GM12872 (cell line): ENCODE measurements around the gene GPER1.

Experiments
- TF ChIP-seq, protein P1 (sequence below): IDR thresholded peaks from 3 replicates; pipeline ENCODE4 v1.5.1; 2011; ENCODE audit warnings: low read depth, mild to moderate bottlenecking, low read length, moderate library complexity; ENCODE audit not compliant: insufficient read depth

Gene GPER1

GRCh38 chr7:1052031-1052818 is 35.7 kb upstream of the GPER1 start:
- TF ChIP-seq, protein P1, sequence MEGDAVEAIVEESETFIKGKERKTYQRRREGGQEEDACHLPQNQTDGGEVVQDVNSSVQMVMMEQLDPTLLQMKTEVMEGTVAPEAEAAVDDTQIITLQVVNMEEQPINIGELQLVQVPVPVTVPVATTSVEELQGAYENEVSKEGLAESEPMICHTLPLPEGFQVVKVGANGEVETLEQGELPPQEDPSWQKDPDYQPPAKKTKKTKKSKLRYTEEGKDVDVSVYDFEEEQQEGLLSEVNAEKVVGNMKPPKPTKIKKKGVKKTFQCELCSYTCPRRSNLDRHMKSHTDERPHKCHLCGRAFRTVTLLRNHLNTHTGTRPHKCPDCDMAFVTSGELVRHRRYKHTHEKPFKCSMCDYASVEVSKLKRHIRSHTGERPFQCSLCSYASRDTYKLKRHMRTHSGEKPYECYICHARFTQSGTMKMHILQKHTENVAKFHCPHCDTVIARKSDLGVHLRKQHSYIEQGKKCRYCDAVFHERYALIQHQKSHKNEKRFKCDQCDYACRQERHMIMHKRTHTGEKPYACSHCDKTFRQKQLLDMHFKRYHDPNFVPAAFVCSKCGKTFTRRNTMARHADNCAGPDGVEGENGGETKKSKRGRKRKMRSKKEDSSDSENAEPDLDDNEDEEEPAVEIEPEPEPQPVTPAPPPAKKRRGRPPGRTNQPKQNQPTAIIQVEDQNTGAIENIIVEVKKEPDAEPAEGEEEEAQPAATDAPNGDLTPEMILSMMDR, result no peak

DNA sequence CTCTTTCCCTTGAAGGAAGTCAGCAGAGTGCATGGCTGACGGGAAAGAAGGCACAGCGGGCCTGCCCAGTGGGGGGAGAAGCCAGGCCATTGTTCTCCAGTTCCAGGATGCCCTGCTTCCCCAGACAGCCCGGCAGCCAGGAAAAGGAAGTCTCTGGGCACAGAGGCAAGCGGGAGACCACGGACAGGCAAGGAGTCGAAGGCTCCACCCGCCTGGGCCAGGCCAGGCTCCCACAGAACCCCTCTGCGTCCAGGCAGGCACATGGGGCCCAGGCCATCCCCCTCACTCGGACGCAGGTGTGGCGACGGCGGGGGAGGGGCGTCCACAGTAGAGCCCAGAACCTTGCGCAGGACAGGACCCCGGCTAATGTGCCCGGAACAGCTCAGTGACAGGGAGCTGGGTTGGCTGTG is 34.9 kb upstream of the GPER1 start:
- TF ChIP-seq, protein P1, result no peak

GRCh38 chr7:1053816-1054370 is 34.0 kb upstream of the GPER1 start:
- TF ChIP-seq, protein P1, result no peak

DNA sequence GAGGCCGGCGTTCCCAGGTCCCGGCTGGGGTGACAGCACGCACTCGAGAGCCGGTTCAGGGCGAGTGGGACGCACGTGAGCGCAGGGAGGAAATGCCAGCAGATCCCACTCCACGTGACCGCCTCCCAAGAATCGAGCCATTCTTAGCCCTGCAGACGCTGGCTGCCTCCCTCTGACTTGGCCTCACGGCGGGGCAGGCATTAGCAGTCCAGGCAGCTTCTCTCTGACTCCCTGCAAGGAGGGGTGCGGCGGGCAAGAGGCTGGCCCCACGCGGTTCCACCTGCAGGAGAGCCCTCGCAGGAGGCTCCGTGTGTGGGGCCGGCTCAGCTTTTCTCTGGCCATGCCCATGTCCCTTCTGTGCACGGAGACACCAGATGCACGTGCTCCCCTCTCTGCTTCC is 33.5 kb upstream of the GPER1 start:
- TF ChIP-seq, protein P1, result no peak

GRCh38 chr7:1054861-1055450 is 33.0 kb upstream of the GPER1 start:
- TF ChIP-seq, protein P1, result no peak

DNA sequence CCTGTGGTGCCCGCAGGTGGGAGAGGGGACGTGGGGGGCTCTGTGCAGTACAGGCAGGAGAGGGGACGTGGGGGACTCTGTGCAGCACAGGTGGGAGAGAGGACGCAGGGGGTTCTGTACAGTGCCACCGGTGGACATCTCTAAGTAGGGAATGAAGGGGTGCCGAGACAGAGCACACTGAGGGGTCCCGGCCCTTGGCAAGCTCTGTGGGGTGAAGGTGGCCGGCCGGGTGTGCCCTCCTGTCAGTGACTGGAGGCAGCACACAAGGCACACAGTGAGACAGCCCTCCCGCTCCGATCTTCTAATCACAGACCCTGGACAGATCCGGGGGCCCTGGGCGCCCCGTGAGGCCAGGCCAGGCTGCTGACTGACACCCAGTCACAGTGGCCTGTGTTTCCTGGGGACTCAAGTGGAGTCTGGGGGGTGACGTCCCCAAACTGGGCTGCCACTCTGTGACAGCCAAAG is 32.4 kb upstream of the GPER1 start:
- TF ChIP-seq, protein P1, result no peak

- TF ChIP-seq, protein P1, result no peak
Measured at GRCh38 chr7:1055956-1056784, 31.7 kb upstream of the GPER1 start.
